Skeletal muscle cell (primary cell): Measurements from ENCODE around the gene PKP4.

ENCODE experiments used
- DNase-seq: peaks from one replicate; pipeline ENCODE4 v3.0.0-alpha.2; 2010; ENCODE audit warnings: low read depth
- H3K4me3 ChIP-seq: 2 replicates; pipeline ENCODE4 v1.5.1; 2011; ENCODE audit warnings: low read depth, mild to moderate bottlenecking, control low read depth, low read length, moderate library complexity

The PKP4 gene

GRCh38 chr2:158629116-158629515 is 172.4 kb downstream of the PKP4 start:
- H3K4me3 ChIP-seq: no peak overlapping the region
- no peak for DNase-seq

- no peak for DNase-seq
- no peak overlapping the region for H3K4me3 ChIP-seq
Measured at GRCh38 chr2:158633261-158633660, 176.5 kb downstream of the PKP4 start.

DNA sequence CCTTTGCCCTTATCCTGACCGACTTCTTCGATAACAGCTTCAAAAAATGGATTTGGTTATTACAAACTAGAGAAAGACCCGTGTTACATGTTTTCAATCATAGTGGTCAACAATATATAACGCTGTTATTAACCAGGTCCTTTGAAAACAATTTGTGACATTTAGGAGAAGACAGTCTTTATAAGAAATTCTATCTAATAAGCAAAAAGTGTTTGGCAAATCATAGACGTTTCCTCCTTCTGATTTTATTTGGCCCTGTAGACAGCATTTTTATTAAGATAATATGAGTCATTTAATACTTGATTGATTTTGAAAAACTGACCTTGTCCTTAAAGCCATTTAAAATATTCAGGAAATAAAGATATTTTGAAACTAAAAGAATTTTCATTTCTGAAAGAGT is 177.9 kb downstream of the PKP4 start:
- DNase-seq: no peak
- no peak overlapping the region for H3K4me3 ChIP-seq

DNA sequence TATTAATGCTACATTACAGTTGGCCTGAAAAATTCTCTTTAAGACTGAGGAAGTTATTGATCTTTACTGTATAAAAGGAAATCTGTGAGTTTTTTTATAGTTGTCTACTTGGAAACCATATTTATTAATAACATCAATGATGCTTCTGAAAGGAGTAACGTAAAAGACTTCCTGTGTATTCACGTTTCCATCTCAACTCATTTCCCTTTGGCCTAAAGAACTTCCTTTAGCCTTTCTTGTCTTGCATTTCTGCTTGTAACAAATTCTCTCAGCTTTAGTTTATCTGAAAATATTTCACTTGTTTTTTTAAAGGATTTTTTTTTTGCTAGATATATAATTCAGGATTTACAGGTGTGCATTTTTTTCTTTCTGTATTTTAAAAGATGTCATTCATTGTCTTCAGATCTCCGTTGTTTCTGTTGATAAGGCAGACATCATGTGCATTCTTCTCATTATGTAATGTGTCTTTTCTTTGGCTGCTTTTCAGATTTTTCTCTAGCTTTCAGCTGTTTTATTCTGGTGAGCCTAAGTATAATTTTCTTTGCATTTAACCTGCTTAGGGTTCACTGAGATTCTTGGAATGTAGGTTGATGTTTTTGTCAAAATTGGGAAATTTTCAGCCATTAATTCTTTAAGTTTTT is 179.3 kb downstream of the PKP4 start:
- no peak overlapping the region for H3K4me3 ChIP-seq
- no peak for DNase-seq

DNA sequence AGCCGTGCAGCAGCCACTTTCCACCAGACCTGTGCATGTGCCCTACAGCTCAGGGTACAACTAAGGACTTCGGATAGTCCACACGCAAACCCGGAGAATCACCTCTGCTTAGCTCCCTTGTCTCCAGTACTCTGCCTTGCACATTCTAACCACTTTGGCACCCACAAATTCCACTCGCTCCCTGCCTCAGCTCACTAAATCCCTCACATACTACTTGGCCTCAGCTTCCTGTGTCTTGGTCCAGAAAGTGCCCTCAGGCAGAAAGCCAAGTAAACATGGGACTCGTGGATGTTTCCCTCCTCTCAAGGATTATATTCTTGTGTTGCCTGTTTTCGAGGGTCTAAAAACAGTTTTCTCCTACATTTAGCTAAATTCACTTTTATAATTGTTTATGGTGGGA is 180.6 kb downstream of the PKP4 start:
- no peak overlapping the region for H3K4me3 ChIP-seq
- no peak for DNase-seq

DNA sequence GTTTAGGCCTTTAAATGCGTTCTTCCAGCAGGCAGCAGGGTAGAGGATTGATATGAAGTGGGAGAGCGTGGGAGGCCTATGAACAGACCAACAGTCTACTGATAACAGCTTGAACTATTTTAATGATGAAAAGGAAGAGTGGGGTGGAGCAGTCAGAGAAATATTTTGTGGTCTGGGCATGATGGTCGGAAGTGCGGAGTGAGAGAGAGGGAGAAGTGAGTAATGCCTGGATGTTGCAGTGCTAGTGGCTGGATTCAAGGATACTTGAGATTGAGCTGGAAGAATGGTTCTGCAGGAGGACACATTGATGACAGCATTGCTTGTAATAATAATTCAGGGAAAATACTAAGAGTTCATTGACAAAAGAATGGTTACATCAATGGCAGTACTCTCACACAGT is 187.4 kb downstream of the PKP4 start:
- H3K4me3 ChIP-seq: no peak overlapping the region
- DNase-seq: no peak

DNA sequence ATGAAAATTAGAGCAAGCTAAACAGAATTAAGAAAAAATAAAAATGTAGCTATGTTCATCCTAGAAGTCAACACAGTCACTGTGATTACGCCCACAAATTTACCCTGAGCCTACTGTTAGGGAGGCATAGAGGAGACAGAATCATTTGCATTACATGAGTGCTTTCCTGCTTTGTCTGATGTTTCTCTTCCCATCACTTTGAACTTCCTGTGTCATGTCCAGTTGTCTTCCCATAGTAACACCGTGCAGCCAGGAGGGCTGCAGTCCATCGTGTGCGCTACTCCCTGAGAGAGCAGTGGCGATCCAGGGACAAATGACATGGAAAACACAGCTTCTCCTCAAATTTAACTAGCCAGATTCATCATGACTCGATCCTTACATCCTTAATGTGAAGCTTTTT is 188.5 kb downstream of the PKP4 start:
- H3K4me3 ChIP-seq: no peak overlapping the region
- DNase-seq: no peak

- no peak overlapping the region for H3K4me3 ChIP-seq
- DNase-seq: no peak
Measured at GRCh38 chr2:158647436-158648231, 190.9 kb downstream of the PKP4 start.

- H3K4me3 ChIP-seq: no peak overlapping the region
- DNase-seq: no peak
Measured at GRCh38 chr2:158649846-158650245, 193.1 kb downstream of the PKP4 start.

DNA sequence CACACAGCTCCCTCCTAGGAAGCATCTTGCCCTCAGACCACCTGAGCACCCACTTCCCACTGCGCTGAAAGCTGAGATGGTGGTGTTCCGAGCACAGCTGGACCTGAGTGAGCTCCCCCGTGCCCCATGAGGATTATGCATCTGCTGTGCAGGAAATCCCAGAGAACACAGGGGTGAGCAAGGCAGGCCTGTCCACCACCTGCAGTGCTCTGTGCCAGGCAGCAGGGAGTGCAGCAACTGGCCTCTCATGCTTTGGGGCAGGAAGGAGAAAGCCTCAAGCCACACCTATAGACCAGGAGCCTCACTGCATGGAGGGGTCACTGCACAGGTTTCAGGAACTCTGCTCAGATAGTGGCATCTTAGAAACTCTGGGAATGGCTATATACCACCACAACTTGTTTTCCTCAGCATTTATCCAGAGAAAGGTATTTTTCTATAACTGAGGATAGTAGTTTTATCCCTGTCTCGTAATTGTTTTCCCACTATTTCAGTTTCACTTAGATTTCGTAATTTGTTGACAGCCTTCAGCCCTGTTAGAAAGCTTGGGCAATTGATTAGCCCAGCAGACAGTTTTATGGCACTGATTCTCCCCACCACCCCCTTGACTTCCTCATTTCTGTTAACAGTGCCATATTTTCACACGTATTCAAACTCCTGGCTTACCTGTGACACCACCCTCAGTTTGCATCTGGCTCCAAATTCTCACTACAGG is 194.1 kb downstream of the PKP4 start:
- no peak overlapping the region for H3K4me3 ChIP-seq
- DNase-seq: no peak

- DNase-seq: no peak
- no peak overlapping the region for H3K4me3 ChIP-seq
Measured at GRCh38 chr2:158651358-158652057, 194.8 kb downstream of the PKP4 start.

- no peak overlapping the region for H3K4me3 ChIP-seq
- DNase-seq: no peak
Measured at GRCh38 chr2:158655628-158656027, 198.9 kb downstream of the PKP4 start.

DNA sequence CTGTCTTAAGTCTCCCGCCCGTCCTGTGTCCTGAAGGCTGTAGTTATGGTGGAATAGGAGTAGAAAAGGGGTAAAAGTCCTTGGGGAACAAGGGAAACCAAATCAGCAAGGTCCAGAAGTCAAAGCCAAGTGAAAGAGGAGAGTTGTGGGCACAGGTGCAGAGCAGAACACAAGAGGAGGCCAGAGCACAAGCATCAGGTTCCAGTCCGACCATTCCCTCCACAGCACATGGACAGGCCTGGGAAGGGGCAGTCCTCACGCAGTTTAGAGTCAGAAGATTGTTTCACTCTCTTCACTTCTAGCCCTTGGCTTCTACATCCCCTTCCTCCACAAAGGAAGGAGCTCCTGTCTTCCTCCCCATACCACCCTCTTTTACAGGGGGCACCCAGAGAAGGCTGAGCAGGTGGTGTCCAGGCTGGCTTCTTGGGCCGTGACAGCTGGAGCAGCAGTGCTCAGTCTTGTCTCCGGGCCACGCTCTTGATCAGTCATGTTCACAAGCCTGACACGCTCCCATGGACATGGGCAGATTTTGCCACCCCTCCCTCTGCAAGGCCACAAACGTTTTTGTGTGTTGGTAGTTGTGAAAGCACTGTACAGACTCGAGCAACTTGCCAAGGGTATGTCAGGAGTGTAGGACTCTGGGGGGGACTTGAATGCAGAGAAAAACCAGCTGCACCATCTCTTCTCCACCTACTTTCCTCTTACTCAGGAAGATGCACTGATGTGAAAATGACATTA is 199.9 kb downstream of the PKP4 start:
- DNase-seq: no peak
- no peak overlapping the region for H3K4me3 ChIP-seq

GRCh38 chr2:158658396-158658795 is 201.6 kb downstream of the PKP4 start:
- no peak overlapping the region for H3K4me3 ChIP-seq
- no peak for DNase-seq

GRCh38 chr2:158659483-158659882 is 202.7 kb downstream of the PKP4 start:
- no peak for DNase-seq
- no peak overlapping the region for H3K4me3 ChIP-seq

DNA sequence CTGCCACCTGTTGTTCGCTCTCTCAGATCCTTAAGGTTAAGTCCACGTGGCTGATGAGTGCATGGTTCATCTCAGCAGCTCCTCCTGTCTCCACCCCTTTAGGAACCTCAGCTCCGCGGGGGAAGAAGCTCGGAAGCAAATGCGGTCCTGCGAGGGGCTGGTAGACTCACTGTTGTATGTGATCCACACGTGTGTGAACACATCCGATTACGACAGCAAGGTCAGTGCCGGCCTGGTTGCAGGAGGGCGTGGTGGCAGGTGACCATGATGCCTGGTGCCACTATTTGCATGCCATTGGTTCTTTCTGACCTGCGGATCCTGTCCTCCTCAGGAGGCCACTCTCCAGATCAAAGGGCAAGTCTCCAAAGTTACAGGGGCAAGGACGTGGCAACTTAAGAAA is 204.5 kb downstream of the PKP4 start:
- H3K4me3 ChIP-seq: no peak overlapping the region
- no peak for DNase-seq

DNA sequence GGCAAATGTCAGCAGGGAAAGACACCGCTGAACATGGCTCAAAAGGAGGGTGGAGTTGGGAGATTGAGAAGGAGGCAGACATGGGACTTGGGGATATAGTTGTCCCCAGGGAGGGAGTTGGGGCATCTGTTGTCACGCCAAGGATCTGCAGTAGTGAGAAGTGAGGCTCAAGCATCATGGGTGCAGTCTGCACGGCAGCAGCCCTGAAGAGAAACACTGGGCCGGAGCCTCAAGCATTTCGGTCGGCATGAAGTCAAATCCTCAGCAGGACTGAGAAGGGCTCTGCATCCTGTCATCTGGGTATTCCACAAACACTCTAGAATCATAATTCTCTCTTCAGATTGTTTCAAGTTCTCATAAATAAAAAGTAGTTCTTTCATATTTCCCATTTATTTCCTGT is 205.7 kb downstream of the PKP4 start:
- DNase-seq: no peak
- no peak overlapping the region for H3K4me3 ChIP-seq

GRCh38 chr2:158663796-158664195 is 207.0 kb downstream of the PKP4 start:
- no peak overlapping the region for H3K4me3 ChIP-seq
- DNase-seq: no peak

- no peak for DNase-seq
Measured at GRCh38 chr2:158664987-158665386, 208.2 kb downstream of the PKP4 start.

More at GRCh38 chr2:158664987-158665386, 208.2 kb downstream of the PKP4 start:
- H3K4me3 ChIP-seq: no peak overlapping the region
